Endodermal cell (in vitro differentiated cells): ENCODE data around the gene OR4D1. TPM values are rescaled to one million over a fixed set of nuclear protein-coding genes. Genes with fewer than 3 reads are reported as not detected.

Source experiments
- DNase-seq: peaks from one replicate; pipeline ENCODE4 v3.0.0-alpha.2; 2017
- H3K27ac ChIP-seq: 2 replicates; pipeline ENCODE4 v1.5.1; 2013; ENCODE audit warnings: mild to moderate bottlenecking, low read depth, low read length, moderate library complexity
- H3K27me3 ChIP-seq: 2 replicates; pipeline ENCODE4 v1.6.1; 2013; ENCODE audit warnings: mild to moderate bottlenecking, low read length, moderate library complexity; ENCODE audit not compliant: insufficient read depth, control insufficient read depth, poor library complexity, severe bottlenecking
- H3K36me3 ChIP-seq: 2 replicates; pipeline ENCODE4 v1.7.0; 2013; ENCODE audit warnings: mild to moderate bottlenecking, low read length, moderate library complexity; ENCODE audit not compliant: control insufficient read depth, insufficient read depth
- H3K4me1 ChIP-seq: one replicate; pipeline ENCODE4 v1.7.0; 2013; ENCODE audit warnings: low read length; ENCODE audit not compliant: control insufficient read depth, insufficient read depth
- H3K4me3 ChIP-seq: 2 replicates; pipeline ENCODE4 v1.5.1; 2013; ENCODE audit warnings: mild to moderate bottlenecking, low read length, moderate library complexity
- H3K9ac ChIP-seq: 2 replicates; pipeline ENCODE4 v1.6.1; 2013; ENCODE audit warnings: mild to moderate bottlenecking, low read length, moderate library complexity; ENCODE audit not compliant: poor library complexity, severe bottlenecking; ENCODE audit errors: extremely low read depth
- H3K9me3 ChIP-seq: 2 replicates; pipeline ENCODE4 v1.6.1; 2013; ENCODE audit warnings: mild to moderate bottlenecking, low read length, moderate library complexity; ENCODE audit not compliant: control insufficient read depth
- H3K27ac Mint-ChIP-seq: 2 replicates; pipeline ENCODE4 v1.8.0; 2020; ENCODE audit warnings: mixed read lengths
- H3K27me3 Mint-ChIP-seq: 2 replicates; pipeline ENCODE4 v1.8.0; 2021; ENCODE audit warnings: mild to moderate bottlenecking, mixed read lengths; ENCODE audit not compliant: insufficient read depth
- H3K36me3 Mint-ChIP-seq: 2 replicates; pipeline ENCODE4 v1.8.0; 2020; ENCODE audit warnings: low read depth, mixed read lengths
- H3K4me1 Mint-ChIP-seq: 2 replicates; pipeline ENCODE4 v1.8.0; 2020; ENCODE audit warnings: mixed read lengths
- H3K4me3 Mint-ChIP-seq: 2 replicates; pipeline ENCODE4 v1.8.0; 2020; ENCODE audit warnings: mild to moderate bottlenecking, moderate library complexity, mixed read lengths
- H3K9me3 Mint-ChIP-seq: 2 replicates; pipeline ENCODE4 v1.8.0; 2020; ENCODE audit warnings: mild to moderate bottlenecking, mixed read lengths
- CTCF ChIP-seq: fragments of 200-600 bp; sonication (generic); conservative IDR thresholded peaks from 2 replicates; pipeline ENCODE4 v1.5.0; 2021; ENCODE audit warnings: antibody characterized with exemption, mild to moderate bottlenecking
- WGBS, 2 experiments: methylation state at CpG; one replicate each; pipeline versions ENCODE4 v1.1.5 to v1.1.7; 2013; ENCODE audit warnings: missing lambda C conversion rate in 2 of 2, mixed read lengths in 1 of 2; ENCODE audit not compliant: insufficient coverage in 1 of 2, insufficient read length in 1 of 2; 5-methylcytosine and 5-hydroxymethylcytosine counted together
- total RNA-seq, 2 donors: library from RNA; stranded (reverse); fragmentation: NEBNext Ultra II Directional in 1 of 2; extraction: Animal tissue kit (Norgen Biotek cat#: 25700) in 1 of 2; gene quantifications; 2 replicates in 1 of 2; 3 replicates in 1 of 2; pipeline ENCODE4 v1.2.1, GENCODE V29; 2021

OR4D1 gene
- total RNA-seq, 2 donors from 2014 or later: 0.07 to 0.22 TPM

- Mint-ChIP-seq H3K9me3 (peaks cover 3% of the 10 kb centered on the region), H3K4me1 (peaks cover 15% of the 10 kb centered on the region), H3K36me3 (no peaks in the 10 kb centered on the region), H3K27ac (no peak overlapping the region), H3K27me3 (peaks cover 4% of the 10 kb centered on the region), H3K4me3 (no peak overlapping the region)
- Histone ChIP-seq H3K4me1 (no peaks in the 10 kb centered on the region), H3K9me3 (no peaks in the 10 kb centered on the region), H3K9ac (no peak overlapping the region), H3K36me3 (no peaks in the 10 kb centered on the region), H3K27ac (no peak overlapping the region), H3K4me3 (no peak overlapping the region), H3K27me3 (no peaks in the 10 kb centered on the region)
- no CpG with 5 or more reads among the region's 1 CpG for WGBS, 2 experiments
- no peak for DNase-seq
- no peak for TF ChIP-seq CTCF
Observed at GRCh38 chr17:58107306-58107705, 40.9 kb upstream of the OR4D1 start.

GRCh38 chr17:58109197-58109596, 39.0 kb upstream of the OR4D1 start:
- Histone ChIP-seq H3K9me3 (no peaks in the 10 kb centered on the region), H3K36me3 (no peaks in the 10 kb centered on the region), H3K27me3 (peaks cover 11% of the 10 kb centered on the region), H3K27ac (no peak overlapping the region), H3K9ac (no peak overlapping the region), H3K4me1 (no peaks in the 10 kb centered on the region), H3K4me3 (no peak overlapping the region)
- no peak overlapping the region for H3K4me3 Mint-ChIP-seq
- peaks cover 3% of the 10 kb centered on the region for H3K9me3 Mint-ChIP-seq
- peaks cover 15% of the 10 kb centered on the region for H3K4me1 Mint-ChIP-seq
- no peak overlapping the region for H3K27ac Mint-ChIP-seq
- H3K36me3 Mint-ChIP-seq: no peaks in the 10 kb centered on the region
- H3K27me3 Mint-ChIP-seq: peaks cover 13% of the 10 kb centered on the region
- 100% methylated on average over 1 of the region's 1 CpG; no CpG with 5 or more reads in 1 of the 2 experiments for WGBS, 2 experiments
- DNase-seq: no peak
- no peak for TF ChIP-seq CTCF

- Histone ChIP-seq H3K27me3 (peaks cover 19% of the 10 kb centered on the region), H3K36me3 (no peaks in the 10 kb centered on the region), H3K27ac (no peak overlapping the region), H3K4me3 (no peak overlapping the region), H3K9me3 (no peaks in the 10 kb centered on the region), H3K4me1 (no peaks in the 10 kb centered on the region), H3K9ac (no peak overlapping the region)
- 90 to 100% methylated on average over 1 to 5 of the region's 5 CpGs for WGBS, 2 experiments
- H3K4me1 Mint-ChIP-seq: peaks cover 15% of the 10 kb centered on the region
- H3K27me3 Mint-ChIP-seq: peaks cover 22% of the 10 kb centered on the region
- no peaks in the 10 kb centered on the region for H3K36me3 Mint-ChIP-seq
- H3K4me3 Mint-ChIP-seq: no peak overlapping the region
- no peak for DNase-seq
- peaks cover 3% of the 10 kb centered on the region for H3K9me3 Mint-ChIP-seq
- no peak for TF ChIP-seq CTCF
- no peak overlapping the region for H3K27ac Mint-ChIP-seq
Observed at GRCh38 chr17:58110012-58110411, 38.2 kb upstream of the OR4D1 start.
